Measurements from ENCODE around the gene GPR6. TPM values are rescaled to one million over a fixed set of nuclear protein-coding genes. Genes with fewer than 3 reads are reported as not detected.

Gene GPR6
- total RNA-seq, 1 experiment from 2014 or later, result not detected

- no peak overlapping the region for H3K27ac Mint-ChIP-seq (ENCODE audit: low read depth, unreplicated experiment)
- H3K36me3 Mint-ChIP-seq (ENCODE audit: insufficient read depth, unreplicated experiment), result no peaks in the 10 kb centered on the region
- no peak for TF ChIP-seq CTCF (IDR thresholded peaks at IDR 0.05; ENCODE audit: unreplicated experiment)
- BruUV-seq (replicated peaks), result no TSS peak
- no peaks in the 10 kb centered on the region for H3K4me1 Mint-ChIP-seq (ENCODE audit: insufficient read depth, unreplicated experiment)
- ChIA-PET CTCF (interaction anchor here (1.2 kb wide), 1 partner anchor 69 kb away, joined by 3 read pairs; no protein-coding TSS in a partner anchor), POLR2A (no interaction called here)
- DNase-seq (ENCODE audit: unreplicated experiment), result no peak
- no peaks in the 10 kb centered on the region for H3K9me3 Mint-ChIP-seq (ENCODE audit: unreplicated experiment)
- H3K27me3 Mint-ChIP-seq (ENCODE audit: insufficient read depth, unreplicated experiment), result peaks cover 31% of the 10 kb centered on the region
- H3K4me3 Mint-ChIP-seq (ENCODE audit: unreplicated experiment), result no peak overlapping the region
- intact Hi-C loops (cut with micrococcal nuclease), result no loop called here
Observed at GRCh38 chr6:109984410-109984809, 6.3 kb downstream of the GPR6 start.

GRCh38 chr6:109987196-109987595 is 9.1 kb downstream of the GPR6 start:
- intact Hi-C loops (cut with micrococcal nuclease), result no loop called here
- ChIA-PET POLR2A (no interaction called here), CTCF (interaction anchor here (0.7 kb wide), 1 partner anchor 68 kb away, joined by 4 read pairs; no protein-coding TSS in a partner anchor)
- Mint-ChIP-seq H3K27me3 (ENCODE audit: insufficient read depth, unreplicated experiment) (peaks cover 46% of the 10 kb centered on the region), H3K9me3 (ENCODE audit: unreplicated experiment) (no peaks in the 10 kb centered on the region), H3K4me1 (ENCODE audit: insufficient read depth, unreplicated experiment) (no peaks in the 10 kb centered on the region), H3K27ac (ENCODE audit: low read depth, unreplicated experiment) (no peak overlapping the region), H3K36me3 (ENCODE audit: insufficient read depth, unreplicated experiment) (no peaks in the 10 kb centered on the region), H3K4me3 (ENCODE audit: unreplicated experiment) (no peak overlapping the region)
- no peak for TF ChIP-seq CTCF (IDR thresholded peaks at IDR 0.05; ENCODE audit: unreplicated experiment)
- no TSS peak for BruUV-seq (replicated peaks)
- DNase-seq (ENCODE audit: unreplicated experiment), result no peak

GRCh38 chr6:109991201-109992101 is 13.3 kb downstream of the GPR6 start:
- no TSS peak for BruUV-seq (replicated peaks)
- CTCF ChIA-PET, result interaction anchor here (0.7 kb wide), 1 partner anchor 36 kb away, joined by 4 read pairs; no protein-coding TSS in a partner anchor

More at GRCh38 chr6:109991201-109992101, 13.3 kb downstream of the GPR6 start:
- POLR2A ChIA-PET, result no interaction called here
- intact Hi-C loops (cut with micrococcal nuclease), result no loop called here
- Mint-ChIP-seq H3K27ac (ENCODE audit: low read depth, unreplicated experiment) (no peak overlapping the region), H3K4me3 (ENCODE audit: unreplicated experiment) (no peak overlapping the region), H3K9me3 (ENCODE audit: unreplicated experiment) (no peaks in the 10 kb centered on the region), H3K27me3 (ENCODE audit: insufficient read depth, unreplicated experiment) (peaks cover 39% of the 10 kb centered on the region), H3K4me1 (ENCODE audit: insufficient read depth, unreplicated experiment) (no peaks in the 10 kb centered on the region), H3K36me3 (ENCODE audit: insufficient read depth, unreplicated experiment) (no peaks in the 10 kb centered on the region)
- no peak for TF ChIP-seq CTCF (IDR thresholded peaks at IDR 0.05; ENCODE audit: unreplicated experiment)
- no peak for DNase-seq (ENCODE audit: unreplicated experiment)
